Measurements from ENCODE around the gene UNC5C. TPM values are rescaled to one million over a fixed set of nuclear protein-coding genes. Genes with fewer than 3 reads are reported as not detected.

The UNC5C gene
- total RNA-seq, 1 donor from 2014 or later, result 0.70 TPM

GRCh38 chr4:95232358-95233156, 316.2 kb downstream of the UNC5C start:
- DNase-seq (ENCODE audit: extremely low spot score, unreplicated experiment), result no peak
- H3K36me3 Mint-ChIP-seq (ENCODE audit: unreplicated experiment), result no peaks in the 10 kb centered on the region
- TF ChIP-seq, protein P1, sequence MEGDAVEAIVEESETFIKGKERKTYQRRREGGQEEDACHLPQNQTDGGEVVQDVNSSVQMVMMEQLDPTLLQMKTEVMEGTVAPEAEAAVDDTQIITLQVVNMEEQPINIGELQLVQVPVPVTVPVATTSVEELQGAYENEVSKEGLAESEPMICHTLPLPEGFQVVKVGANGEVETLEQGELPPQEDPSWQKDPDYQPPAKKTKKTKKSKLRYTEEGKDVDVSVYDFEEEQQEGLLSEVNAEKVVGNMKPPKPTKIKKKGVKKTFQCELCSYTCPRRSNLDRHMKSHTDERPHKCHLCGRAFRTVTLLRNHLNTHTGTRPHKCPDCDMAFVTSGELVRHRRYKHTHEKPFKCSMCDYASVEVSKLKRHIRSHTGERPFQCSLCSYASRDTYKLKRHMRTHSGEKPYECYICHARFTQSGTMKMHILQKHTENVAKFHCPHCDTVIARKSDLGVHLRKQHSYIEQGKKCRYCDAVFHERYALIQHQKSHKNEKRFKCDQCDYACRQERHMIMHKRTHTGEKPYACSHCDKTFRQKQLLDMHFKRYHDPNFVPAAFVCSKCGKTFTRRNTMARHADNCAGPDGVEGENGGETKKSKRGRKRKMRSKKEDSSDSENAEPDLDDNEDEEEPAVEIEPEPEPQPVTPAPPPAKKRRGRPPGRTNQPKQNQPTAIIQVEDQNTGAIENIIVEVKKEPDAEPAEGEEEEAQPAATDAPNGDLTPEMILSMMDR (IDR thresholded peaks at IDR 0.05), result no peak
- no peaks in the 10 kb centered on the region for H3K4me1 Mint-ChIP-seq (ENCODE audit: unreplicated experiment)
- no peaks in the 10 kb centered on the region for H3K9me3 Mint-ChIP-seq (ENCODE audit: unreplicated experiment)
- peaks cover 2% of the 10 kb centered on the region for H3K27me3 Mint-ChIP-seq (ENCODE audit: unreplicated experiment)
- H3K4me3 Mint-ChIP-seq (ENCODE audit: unreplicated experiment), result no peak overlapping the region
- no peak overlapping the region for H3K27ac Mint-ChIP-seq (ENCODE audit: unreplicated experiment)

- no peaks in the 10 kb centered on the region for H3K9me3 Mint-ChIP-seq (ENCODE audit: unreplicated experiment)
- DNase-seq (ENCODE audit: extremely low spot score, unreplicated experiment), result no peak
- H3K4me3 Mint-ChIP-seq (ENCODE audit: unreplicated experiment), result no peak overlapping the region
- no peak overlapping the region for H3K27ac Mint-ChIP-seq (ENCODE audit: unreplicated experiment)
- H3K36me3 Mint-ChIP-seq (ENCODE audit: unreplicated experiment), result no peaks in the 10 kb centered on the region
- TF ChIP-seq, protein P1 (IDR thresholded peaks at IDR 0.05), result no peak
- peaks cover 2% of the 10 kb centered on the region for H3K27me3 Mint-ChIP-seq (ENCODE audit: unreplicated experiment)
- H3K4me1 Mint-ChIP-seq (ENCODE audit: unreplicated experiment), result no peaks in the 10 kb centered on the region
Observed at GRCh38 chr4:95231681-95232080, 317.1 kb downstream of the UNC5C start.

- Mint-ChIP-seq H3K36me3 (ENCODE audit: unreplicated experiment) (no peaks in the 10 kb centered on the region), H3K27ac (ENCODE audit: unreplicated experiment) (no peak overlapping the region), H3K4me3 (ENCODE audit: unreplicated experiment) (no peak overlapping the region), H3K27me3 (ENCODE audit: unreplicated experiment) (peaks cover 4% of the 10 kb centered on the region), H3K4me1 (ENCODE audit: unreplicated experiment) (no peaks in the 10 kb centered on the region), H3K9me3 (ENCODE audit: unreplicated experiment) (no peaks in the 10 kb centered on the region)
- DNase-seq (ENCODE audit: extremely low spot score, unreplicated experiment), result no peak
- TF ChIP-seq, protein P1 (IDR thresholded peaks at IDR 0.05), result no peak
Observed at GRCh38 chr4:95225849-95226248, 322.9 kb downstream of the UNC5C start.

DNA sequence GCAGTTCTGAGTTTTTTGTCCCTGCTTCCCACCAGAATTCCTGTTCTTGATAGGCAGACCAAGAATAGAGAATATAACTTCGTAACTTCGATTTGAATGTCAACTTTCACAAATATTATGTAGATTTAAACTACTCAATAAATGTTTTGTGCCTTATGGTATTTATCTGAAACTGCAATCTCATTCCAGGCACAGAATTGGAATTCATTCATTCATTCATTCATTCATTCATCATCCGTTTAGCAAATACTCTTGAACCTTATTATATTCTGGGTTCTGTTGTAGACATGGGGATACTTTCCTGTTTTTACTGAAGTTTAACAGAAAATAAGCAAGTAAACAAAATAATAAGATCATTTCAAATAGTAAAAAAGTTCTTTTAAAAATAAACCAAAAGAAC, 324.4 kb downstream of the UNC5C start:
- TF ChIP-seq, protein P1 (IDR thresholded peaks at IDR 0.05), result no peak
- H3K27ac Mint-ChIP-seq (ENCODE audit: unreplicated experiment), result no peak overlapping the region

DNA sequence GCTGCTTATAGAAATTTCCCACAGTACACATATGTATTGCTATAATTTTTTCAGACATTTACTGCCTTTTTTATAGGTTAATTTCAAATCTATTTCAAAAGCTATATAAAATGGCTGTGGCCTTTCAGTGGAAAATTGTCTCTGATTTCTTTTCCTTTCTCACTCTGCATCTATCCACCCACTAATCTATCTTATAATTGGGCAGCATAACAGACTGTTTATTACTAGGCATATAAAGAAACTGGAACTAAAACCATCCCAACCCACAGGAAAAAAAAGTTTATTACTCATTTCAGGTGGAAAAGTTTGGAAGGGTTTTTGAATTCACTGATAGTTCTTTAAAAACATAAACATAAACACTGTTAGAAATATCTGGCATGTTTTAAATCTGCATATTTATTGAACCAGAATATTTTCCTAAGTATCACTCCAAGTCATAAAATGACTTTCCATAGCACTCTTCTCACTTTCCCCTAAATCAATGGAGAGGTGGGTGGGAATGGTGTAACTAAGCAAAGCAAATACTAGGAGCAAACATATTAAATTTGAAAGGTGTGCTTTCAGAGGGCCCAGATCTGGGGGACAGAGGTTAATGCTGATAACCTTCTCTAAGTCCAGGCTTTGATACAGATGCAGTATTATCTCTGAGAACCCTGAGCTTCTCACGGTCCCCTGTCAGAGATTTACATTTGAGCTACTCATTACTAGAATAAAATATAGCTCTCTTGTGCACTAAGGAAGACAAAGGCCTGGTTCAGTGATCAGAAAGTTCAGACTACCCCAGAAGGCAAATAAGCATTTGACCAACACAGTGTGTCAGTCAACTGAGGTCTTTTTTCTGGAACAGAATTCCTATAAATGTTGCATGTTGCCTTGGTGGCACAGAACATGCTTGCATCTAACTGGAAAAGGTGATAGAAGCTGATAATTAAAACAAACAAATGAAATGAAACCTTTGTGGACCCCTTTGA, 328.3 kb downstream of the UNC5C start:
- H3K4me3 Mint-ChIP-seq (ENCODE audit: unreplicated experiment), result no peak overlapping the region
- peaks cover 2% of the 10 kb centered on the region for H3K27me3 Mint-ChIP-seq (ENCODE audit: unreplicated experiment)
- no peak overlapping the region for H3K27ac Mint-ChIP-seq (ENCODE audit: unreplicated experiment)
- H3K36me3 Mint-ChIP-seq (ENCODE audit: unreplicated experiment), result no peaks in the 10 kb centered on the region
- peaks cover 9% of the 10 kb centered on the region for H3K4me1 Mint-ChIP-seq (ENCODE audit: unreplicated experiment)
- no peaks in the 10 kb centered on the region for H3K9me3 Mint-ChIP-seq (ENCODE audit: unreplicated experiment)
- TF ChIP-seq, protein P1 (IDR thresholded peaks at IDR 0.05), result no peak
- no peak for DNase-seq (ENCODE audit: extremely low spot score, unreplicated experiment)

More for the DNA sequence above, 324.4 kb downstream of the UNC5C start:
- H3K4me3 Mint-ChIP-seq (ENCODE audit: unreplicated experiment), result no peak overlapping the region
- DNase-seq (ENCODE audit: extremely low spot score, unreplicated experiment), result no peak
- no peaks in the 10 kb centered on the region for H3K36me3 Mint-ChIP-seq (ENCODE audit: unreplicated experiment)
- H3K27me3 Mint-ChIP-seq (ENCODE audit: unreplicated experiment), result peaks cover 4% of the 10 kb centered on the region
- no peaks in the 10 kb centered on the region for H3K4me1 Mint-ChIP-seq (ENCODE audit: unreplicated experiment)
- no peaks in the 10 kb centered on the region for H3K9me3 Mint-ChIP-seq (ENCODE audit: unreplicated experiment)

Measured in osteocyte (in vitro differentiated cells).